HG03432 (cell line): Measurements from ENCODE around the gene CAP1.
"Not testable (repeated sequence)": the region's sequence is repeated elsewhere in the genome, so short reads cannot be mapped to it uniquely, and the experiment has no call there.

Experiments used
- ATAC-seq: cut with Tn5 transposase; IDR thresholded peaks from one replicate; pipeline ENCODE4 v1.9.1; 2021; ENCODE audit warnings: mild to moderate bottlenecking, moderate library complexity; ENCODE audit not compliant: unreplicated experiment

The CAP1 gene

DNA sequence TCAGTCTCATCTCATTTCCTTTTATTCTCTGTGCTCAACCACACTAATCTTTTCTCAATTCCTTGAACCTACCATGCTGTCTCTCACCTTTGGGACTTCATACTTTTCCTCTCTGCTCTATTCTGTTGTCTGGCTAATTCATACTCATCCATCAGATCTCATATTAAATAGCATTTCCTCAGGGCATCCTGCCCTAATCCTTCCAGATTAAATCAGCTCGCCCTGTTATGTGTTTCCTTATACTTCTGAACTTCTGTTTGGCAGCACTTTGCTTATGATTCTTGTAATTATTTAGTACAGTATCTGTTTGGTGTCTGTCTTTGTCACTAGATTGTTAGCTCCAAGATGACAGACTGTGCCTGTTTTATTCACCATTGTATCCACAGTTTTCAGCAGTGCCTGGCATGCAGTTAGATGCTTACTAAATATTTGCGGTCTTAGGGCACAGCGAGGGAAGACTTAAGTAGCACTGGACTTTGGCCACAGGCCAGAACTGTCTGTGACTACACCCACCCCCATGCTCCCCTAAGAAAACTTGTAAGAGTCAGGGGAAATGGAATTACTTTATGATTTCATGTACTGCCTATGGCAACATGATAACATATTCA, 9.9 kb upstream of the CAP1 start:
- ATAC-seq: no peak

- no peak for ATAC-seq
These were observed 8.2 kb upstream of the CAP1 start for GRCh38 chr1:40032240-40032891.

DNA sequence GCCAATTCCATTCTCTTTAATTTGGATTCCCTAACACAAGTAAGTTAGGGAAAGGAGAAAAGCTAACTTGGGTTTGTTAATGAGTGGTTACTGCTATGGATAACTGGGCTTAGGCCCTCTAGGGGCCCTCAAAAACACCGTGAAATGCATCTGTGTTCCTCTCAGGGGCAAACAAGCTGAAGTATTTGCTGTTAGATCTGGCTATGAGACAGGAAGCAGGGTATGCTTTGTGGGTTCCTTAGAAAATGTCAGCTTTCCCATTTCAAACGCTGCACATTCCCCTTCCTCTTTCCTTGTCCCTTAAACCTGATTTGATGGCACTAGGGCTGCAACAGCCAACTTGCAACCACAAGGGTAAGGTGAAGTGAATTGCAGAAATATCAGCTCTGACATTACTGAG, 5.7 kb upstream of the CAP1 start:
- no peak for ATAC-seq

DNA sequence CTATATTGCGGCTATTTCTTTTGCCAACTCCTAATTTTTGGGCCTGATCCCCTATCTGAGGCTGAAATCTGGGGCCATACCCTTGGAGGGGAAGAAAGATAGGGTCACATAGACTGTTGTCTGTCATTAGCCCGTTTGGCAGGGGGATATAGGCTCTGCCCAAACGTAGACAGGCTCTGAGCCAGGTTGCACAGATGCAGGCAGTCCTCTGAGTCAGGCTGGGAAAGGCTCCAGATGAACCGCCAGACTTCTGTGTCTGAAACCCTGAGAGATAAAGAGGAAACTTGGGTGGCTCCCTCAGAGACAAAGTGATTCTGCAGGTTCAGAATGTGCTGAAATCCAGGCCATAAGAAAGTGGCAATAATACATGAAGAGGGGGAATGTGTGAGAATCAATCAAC, 4.0 kb upstream of the CAP1 start:
- ATAC-seq: no peak

DNA sequence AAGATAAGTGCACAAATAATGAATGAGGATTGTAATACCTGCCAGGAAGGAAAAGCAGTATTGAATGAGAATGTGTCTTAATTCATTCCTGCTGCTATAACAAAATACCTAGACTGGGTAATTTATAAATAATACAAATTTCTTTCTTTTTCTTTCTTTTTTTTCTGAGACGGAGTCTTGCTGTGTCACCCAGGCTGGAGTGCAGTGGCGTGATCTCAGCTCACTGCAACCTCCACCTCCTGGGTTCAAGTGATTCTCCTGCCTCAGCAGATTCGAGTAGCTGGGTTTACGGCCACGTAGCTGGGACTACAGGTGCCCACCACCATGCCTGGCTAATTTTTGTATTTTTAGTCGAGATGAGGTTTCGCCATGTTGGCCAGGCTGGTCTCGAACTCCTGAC, 3.3 kb upstream of the CAP1 start:
- ATAC-seq: not testable (repeated sequence)

DNA sequence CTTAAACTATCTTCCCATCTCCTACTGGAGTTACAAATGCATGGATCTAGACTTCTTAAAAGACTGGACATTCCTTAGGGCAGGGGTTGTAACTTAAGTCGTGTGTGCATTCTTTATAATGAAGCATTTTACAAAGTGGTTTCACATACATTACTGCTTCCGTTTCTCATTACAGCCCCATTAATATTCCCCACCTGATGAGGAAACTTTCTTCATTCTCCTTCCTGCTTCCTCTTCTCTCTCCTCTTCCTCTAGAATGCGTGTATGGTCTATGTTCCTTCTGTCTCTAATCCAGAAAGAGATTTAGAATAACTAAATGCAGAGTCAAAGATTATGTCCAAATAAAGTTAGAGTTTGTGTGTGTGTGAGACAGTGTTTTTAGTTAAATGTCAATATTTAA, 1.8 kb upstream of the CAP1 start:
- no peak for ATAC-seq

DNA sequence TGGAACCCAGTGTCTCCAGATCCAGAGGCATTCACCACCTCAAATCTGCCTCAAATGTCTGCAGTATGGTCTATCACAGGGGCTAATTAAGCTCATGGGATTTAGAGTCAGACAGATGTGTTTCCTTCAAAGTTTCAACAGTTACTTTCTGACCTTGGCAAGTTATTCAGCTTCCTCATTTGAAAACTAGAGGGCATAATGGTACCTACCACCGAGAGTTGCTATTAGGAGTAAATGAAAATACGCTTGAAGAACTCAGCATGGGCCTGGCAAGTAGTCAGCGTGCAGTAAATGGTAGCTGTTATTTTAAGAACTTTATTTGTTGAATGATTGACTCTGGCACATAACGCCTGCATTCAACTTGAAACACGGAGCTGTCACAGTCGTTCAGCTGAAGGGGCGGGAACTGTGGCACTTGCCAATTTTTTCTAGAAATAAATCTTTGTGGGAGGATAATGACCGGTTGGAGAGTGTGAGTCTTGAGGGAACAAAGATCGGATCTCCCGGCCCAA, 1.2 kb upstream of the CAP1 start:
- peak; percentile 11 for ATAC-seq

GRCh38 chr1:40039757-40040510, 595 bp upstream of the CAP1 start:
- ATAC-seq: peak; percentile 70

DNA sequence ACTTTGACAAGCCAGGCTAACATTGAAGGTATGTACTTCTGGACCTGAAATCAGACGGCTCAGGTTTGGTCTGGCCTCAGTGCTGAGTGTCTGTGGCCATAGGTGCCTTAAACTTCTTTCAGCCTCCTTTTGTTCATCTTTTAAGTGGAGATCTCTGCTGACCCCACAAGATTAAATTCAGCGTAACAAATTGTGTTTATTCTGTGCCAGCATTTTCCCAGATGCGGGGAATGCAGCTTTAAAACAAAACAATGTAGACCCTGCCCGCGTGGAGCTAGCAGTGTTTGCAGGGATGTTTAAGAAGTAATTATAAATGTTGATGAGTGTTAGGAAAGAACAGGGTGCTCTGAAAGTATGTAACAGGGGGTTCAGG, 923 bp downstream of the CAP1 start:
- ATAC-seq: no peak

DNA sequence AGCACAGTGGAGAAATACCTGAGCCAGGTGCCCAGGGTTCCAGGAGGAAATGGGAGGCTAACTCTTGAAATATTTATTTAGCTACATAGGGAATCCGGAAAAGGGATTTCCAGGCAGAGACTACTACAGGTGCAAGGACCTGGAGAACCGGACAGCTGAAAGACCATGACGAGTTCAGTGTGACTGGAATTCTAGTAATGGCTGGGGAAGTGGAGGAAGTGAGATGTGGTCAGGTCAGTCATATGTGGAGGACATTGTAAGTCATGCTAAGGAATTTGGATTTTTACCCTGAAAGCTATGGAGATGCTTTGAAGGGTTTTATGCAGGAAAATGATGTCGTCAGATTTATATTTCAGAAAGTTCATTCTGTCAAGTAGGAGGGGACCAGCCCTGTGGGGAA, 1.8 kb downstream of the CAP1 start:
- no peak for ATAC-seq

DNA sequence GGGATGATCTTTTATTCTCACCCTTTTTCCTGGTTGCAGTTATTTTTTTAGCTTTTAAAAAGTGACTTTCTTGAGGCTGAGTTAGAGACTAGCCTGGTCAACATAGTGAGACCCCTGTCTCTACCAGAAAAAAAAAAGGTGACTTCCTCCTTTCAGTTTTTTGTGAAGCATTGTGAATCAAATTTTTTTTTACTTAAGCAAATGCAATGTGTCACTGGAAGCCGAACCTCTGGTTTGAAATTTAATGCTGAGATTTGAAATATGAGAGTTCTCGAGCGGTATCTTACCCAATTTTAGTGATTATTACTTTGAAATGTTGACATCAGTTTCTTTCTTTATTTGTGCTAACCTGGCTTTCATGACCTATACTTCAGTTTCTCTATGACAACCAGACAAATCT, 3.6 kb downstream of the CAP1 start:
- ATAC-seq: no peak

- ATAC-seq: no peak
These were observed 4.7 kb downstream of the CAP1 start for GRCh38 chr1:40045182-40045581.

DNA sequence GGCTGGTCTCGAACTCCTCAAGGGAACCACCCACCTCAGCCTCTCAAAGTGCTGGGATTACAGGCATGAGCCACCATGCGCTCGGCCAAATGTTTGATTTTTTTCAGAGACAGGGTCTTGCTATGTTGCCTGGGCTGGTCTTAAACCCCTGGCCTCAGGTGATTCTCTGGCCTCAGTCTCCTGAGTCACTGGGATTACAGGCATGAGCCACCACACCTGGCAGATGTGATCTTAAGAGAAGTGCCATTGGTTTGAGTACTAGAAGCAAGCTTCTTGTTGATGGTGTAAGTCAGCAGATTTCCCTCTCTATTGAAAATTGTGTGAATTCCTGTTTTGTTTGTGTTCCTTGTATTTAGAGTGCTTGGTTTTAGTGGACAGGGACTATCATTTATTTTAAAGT, 5.2 kb downstream of the CAP1 start:
- ATAC-seq: no peak

GRCh38 chr1:40047276-40047675, 6.7 kb downstream of the CAP1 start:
- no peak for ATAC-seq

GRCh38 chr1:40047769-40048168, 7.2 kb downstream of the CAP1 start:
- ATAC-seq: no peak

GRCh38 chr1:40049725-40050124, 9.2 kb downstream of the CAP1 start:
- ATAC-seq: no peak

DNA sequence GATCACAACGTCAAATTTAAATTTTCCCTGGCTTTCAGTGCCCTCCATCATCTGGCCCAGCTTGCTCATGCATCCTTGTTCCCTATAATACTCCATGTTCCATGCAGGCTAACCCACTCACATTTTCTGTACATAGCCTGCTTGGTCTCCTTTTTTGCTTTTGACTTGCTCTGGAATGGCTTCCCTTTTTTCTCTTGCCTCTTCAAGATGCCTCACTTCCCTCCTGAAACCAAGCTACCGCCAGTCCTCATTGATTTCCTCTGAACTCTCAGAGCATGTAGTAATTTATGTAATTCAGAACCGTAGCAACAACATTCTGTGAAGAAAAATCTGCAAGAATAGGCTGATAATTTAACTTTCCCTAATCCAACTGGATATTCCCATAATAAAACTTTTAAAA, 10.3 kb downstream of the CAP1 start:
- no peak for ATAC-seq

- no peak for ATAC-seq
These were observed 12.8 kb downstream of the CAP1 start for GRCh38 chr1:40053138-40053887.

GRCh38 chr1:40056519-40057309, 16.2 kb downstream of the CAP1 start:
- ATAC-seq: no peak

DNA sequence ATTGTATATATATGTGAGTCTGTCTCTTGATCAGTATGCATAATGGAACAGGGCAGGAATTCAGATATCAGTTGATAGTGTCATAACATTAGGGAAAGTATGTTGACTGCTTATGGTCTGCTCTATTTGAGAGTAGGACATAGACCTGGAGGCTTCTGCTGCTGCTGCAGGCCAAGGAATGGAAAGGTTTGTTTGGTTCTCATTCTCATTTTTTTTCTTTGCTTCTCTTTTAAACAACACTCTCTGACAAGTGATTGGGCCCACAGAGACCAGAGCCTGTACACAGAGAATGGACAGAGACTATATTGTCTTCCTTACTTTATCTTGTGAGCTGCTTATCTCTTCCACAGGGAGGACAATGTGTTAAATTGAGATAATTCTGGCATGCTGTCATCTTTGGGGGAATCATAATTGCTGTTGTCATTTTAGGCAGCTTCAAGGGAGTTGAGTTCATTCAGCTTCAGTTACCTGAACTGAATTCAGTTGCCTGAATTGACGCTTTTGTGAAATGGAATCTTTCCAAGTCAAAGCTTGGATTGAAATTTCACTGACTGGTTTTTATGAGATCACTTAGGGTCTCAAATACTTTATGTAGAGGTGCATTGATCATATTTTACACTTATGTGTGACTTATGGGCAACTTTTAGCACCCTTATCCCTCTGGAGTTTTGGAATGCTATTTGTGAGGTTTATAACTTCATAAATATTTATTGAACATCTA, 16.9 kb downstream of the CAP1 start:
- no peak for ATAC-seq
